CD4-positive, alpha-beta memory T cell (primary cell): Measurements from ENCODE around the gene PIGW. TPM values are rescaled to one million over a fixed set of nuclear protein-coding genes. Genes with fewer than 3 reads are reported as not detected.
A peak's percentile ranks its signal among the peaks of the same experiment; 100 is the strongest.
"Not testable (repeated sequence)": the region's sequence is repeated elsewhere in the genome, so short reads cannot be mapped to it uniquely, and the experiment has no call there.

Source experiments
- CTCF ChIA-PET: fragments of 350-600 bp; sonication (Branson Sonifier 250); formaldehyde crosslinking; loops from one replicate; lab custom pipeline; 2021; ENCODE audit warnings: inconsistent platforms; ENCODE audit not compliant: partially characterized antibody; lab: Charles Lee
- POLR2A ChIA-PET: fragments of 350-600 bp; sonication (Branson Sonifier 250); formaldehyde crosslinking; loops from one replicate; lab custom pipeline; 2021; ENCODE audit not compliant: partially characterized antibody; lab: Charles Lee
- DNase-seq, 5 donors: peaks; one replicate each; pipeline versions ENCODE4 v3.0.0 to v3.0.0-alpha.2; 2020 to 2022; ENCODE audit warnings: mixed read lengths in 1 of 5
- H3K27ac ChIP-seq: one replicate; pipeline ENCODE4 v1.7.0; 2013; ENCODE audit warnings: low read depth, low read length
- H3K27me3 ChIP-seq: 2 replicates; pipeline ENCODE4 v1.7.0; 2013; ENCODE audit warnings: mild to moderate bottlenecking, low read length, moderate library complexity; ENCODE audit not compliant: insufficient read depth
- H3K36me3 ChIP-seq: 2 replicates; pipeline ENCODE4 v1.7.0; 2013; ENCODE audit warnings: mild to moderate bottlenecking, low read length, moderate library complexity; ENCODE audit not compliant: insufficient read depth
- H3K4me1 ChIP-seq: 2 replicates; pipeline ENCODE4 v1.7.0; 2013; ENCODE audit warnings: mild to moderate bottlenecking, low read length, moderate library complexity; ENCODE audit not compliant: insufficient read depth
- H3K4me3 ChIP-seq, 2 donors: one replicate each; pipeline ENCODE4 v1.7.0; 2013; ENCODE audit warnings: low read length in 2 of 2, mild to moderate bottlenecking in 1 of 2
- H3K9me3 ChIP-seq, 2 donors: one replicate each; pipeline ENCODE4 v1.7.0; 2013; ENCODE audit warnings: low read length in 2 of 2, control low read depth in 1 of 2; ENCODE audit not compliant: control insufficient read depth in 1 of 2
- H3K27ac Mint-ChIP-seq, 7 donors: one replicate each; pipeline ENCODE4 v1.8.0; 2020 to 2021; ENCODE audit warnings: mixed read lengths in 7 of 7, mild to moderate bottlenecking in 6 of 7, inconsistent platforms in 3 of 7, moderate library complexity in 3 of 7
- H3K27me3 Mint-ChIP-seq, 2 donors: one replicate each; pipeline ENCODE4 v1.8.0; 2020 to 2021; ENCODE audit warnings: mixed read lengths in 2 of 2
- H3K36me3 Mint-ChIP-seq, 2 donors: one replicate each; pipeline ENCODE4 v1.8.0; 2020 to 2021; ENCODE audit warnings: mixed read lengths in 2 of 2, inconsistent platforms in 1 of 2, mild to moderate bottlenecking in 1 of 2
- H3K4me1 Mint-ChIP-seq, 4 donors: one replicate each; pipeline ENCODE4 v1.8.0; 2020 to 2021; ENCODE audit warnings: mixed read lengths in 4 of 4, mild to moderate bottlenecking in 1 of 4
- H3K4me3 Mint-ChIP-seq, 8 donors: one replicate each; pipeline ENCODE4 v1.8.0; 2020 to 2021; ENCODE audit warnings: mixed read lengths in 8 of 8, mild to moderate bottlenecking in 7 of 8, moderate library complexity in 6 of 8, inconsistent platforms in 3 of 8
- H3K9me3 Mint-ChIP-seq, 8 donors: one replicate each; pipeline ENCODE4 v1.8.0; 2020 to 2021; ENCODE audit warnings: mixed read lengths in 8 of 8, mild to moderate bottlenecking in 5 of 8, inconsistent platforms in 3 of 8, moderate library complexity in 1 of 8
- intact Hi-C: fragments of 100-400 bp; cut with micrococcal nuclease; formaldehyde crosslinking; loops from one replicate; pipeline ENCODE4 v1.15.1; 2023
- polyA plus RNA-seq, 2 donors: library from polyadenylated mRNA; unstranded; fragments of 300-500 nt; fragmentation: Illumina TruSeq; gene quantifications; one replicate each; pipeline ENCODE4 v1.2.3, GENCODE V29; 2021
- total RNA-seq, 2 experiments: library from RNA; stranded (reverse); gene quantifications; one replicate each; pipeline ENCODE4 v1.2.3, GENCODE V29; 2021

The PIGW gene
- total and polyA plus RNA-seq, 4 experiments from 2014 or later, result 4.7 to 14.2 (median 5.2) TPM

GRCh38 chr17:36507266-36507665 is 27.5 kb upstream of the PIGW start:
- H3K36me3 ChIP-seq, result peaks cover 4% of the 10 kb centered on the region
- peaks cover 0 to 2% (median 0%) of the 10 kb centered on the region in 4 donors for H3K4me1 Mint-ChIP-seq
- intact Hi-C loops, result no loop called here
- H3K27me3 ChIP-seq, result no peaks in the 10 kb centered on the region
- no peak overlapping the region for H3K27ac Mint-ChIP-seq
- no peak overlapping the region for H3K4me3 ChIP-seq
- ChIA-PET POLR2A (no interaction called here), CTCF (no interaction called here)
- H3K9me3 ChIP-seq, result no peaks in the 10 kb centered on the region
- H3K4me1 ChIP-seq, result no peaks in the 10 kb centered on the region
- H3K27me3 Mint-ChIP-seq, result no peaks in the 10 kb centered on the region
- H3K27ac ChIP-seq, result no peak overlapping the region
- no peak overlapping the region for H3K4me3 Mint-ChIP-seq
- DNase-seq, result no peak
- peaks cover 26 to 49% of the 10 kb centered on the region in 2 donors for H3K36me3 Mint-ChIP-seq
- H3K9me3 Mint-ChIP-seq, result no peaks in the 10 kb centered on the region

DNA sequence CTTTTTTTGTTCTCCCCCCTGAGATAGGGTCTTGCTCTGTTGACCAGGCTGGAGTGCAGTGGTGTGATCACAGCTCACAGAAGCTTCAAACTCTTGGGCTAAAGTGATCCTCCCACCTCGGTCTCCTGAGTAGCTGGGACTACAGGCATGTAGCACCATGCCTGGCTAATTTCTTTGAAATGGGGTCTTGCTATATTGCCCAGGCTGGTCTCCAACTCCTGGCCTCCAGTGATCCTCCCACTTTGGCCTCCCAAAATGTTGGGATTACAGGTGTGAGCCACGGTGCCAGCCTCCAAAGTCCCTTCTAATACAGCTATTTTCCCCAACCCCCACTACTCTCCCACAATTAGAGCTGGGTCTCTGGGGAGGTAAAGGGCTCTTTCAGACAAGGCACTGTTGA is 26.3 kb upstream of the PIGW start:
- H3K4me1 ChIP-seq, H3K4me3 Mint-ChIP-seq, DNase-seq, H3K27ac Mint-ChIP-seq, CTCF ChIA-PET, H3K27me3 Mint-ChIP-seq, H3K9me3 Mint-ChIP-seq, H3K27ac ChIP-seq, H3K4me1 Mint-ChIP-seq, H3K27me3 ChIP-seq, H3K9me3 ChIP-seq, intact Hi-C loops, H3K4me3 ChIP-seq, POLR2A ChIA-PET, H3K36me3 ChIP-seq: not testable (repeated sequence)
- peaks cover 27 to 42% of the 10 kb centered on the region in 2 donors for H3K36me3 Mint-ChIP-seq

GRCh38 chr17:36509272-36509985 is 25.4 kb upstream of the PIGW start:
- DNase-seq, result no peak
- H3K4me1 ChIP-seq, result no peaks in the 10 kb centered on the region
- H3K4me3 Mint-ChIP-seq, result no peak overlapping the region
- no peak overlapping the region for H3K4me3 ChIP-seq
- H3K36me3 Mint-ChIP-seq, result peaks cover 28 to 35% of the 10 kb centered on the region in 2 donors
- H3K36me3 ChIP-seq, result peaks cover 4% of the 10 kb centered on the region
- no peaks in the 10 kb centered on the region for H3K9me3 Mint-ChIP-seq
- H3K27ac ChIP-seq, result no peak overlapping the region
- no peaks in the 10 kb centered on the region for H3K27me3 Mint-ChIP-seq
- intact Hi-C loops, result no loop called here
- peak overlapping the region in 1 of 7 donors; percentile 67 for H3K27ac Mint-ChIP-seq
- H3K4me1 Mint-ChIP-seq, result no peaks in the 10 kb centered on the region
- CTCF ChIA-PET, result interaction anchor here (0.6 kb wide), 1 partner anchor 45 kb away, joined by 3 read pairs; no protein-coding TSS in a partner anchor
- POLR2A ChIA-PET, result no interaction called here
- no peaks in the 10 kb centered on the region for H3K27me3 ChIP-seq
- H3K9me3 ChIP-seq, result no peaks in the 10 kb centered on the region

DNA sequence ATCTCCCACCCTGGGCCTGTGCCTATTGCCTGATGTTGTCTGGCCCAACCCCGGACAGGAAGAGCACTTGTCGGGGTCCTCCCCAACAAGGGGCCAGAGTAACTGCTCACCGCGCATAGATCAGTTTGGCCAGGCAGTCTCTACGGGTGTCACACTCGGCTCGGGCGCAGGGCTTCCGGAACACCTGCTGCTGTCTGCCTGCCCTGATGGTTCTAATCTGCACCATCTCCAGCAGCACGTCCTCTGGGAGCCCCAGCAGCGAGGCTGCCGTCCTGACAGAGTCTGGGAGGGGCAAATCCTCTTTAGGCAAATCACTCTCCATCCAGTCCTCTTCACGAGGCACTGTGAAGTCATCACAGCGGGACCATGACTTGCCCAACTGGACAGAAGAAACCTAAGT is 24.2 kb upstream of the PIGW start:
- no peak for DNase-seq
- no peaks in the 10 kb centered on the region for H3K27me3 ChIP-seq
- H3K27ac ChIP-seq, result no peak overlapping the region
- CTCF ChIA-PET, result no interaction called here
- intact Hi-C loops, result no loop called here
- no peak overlapping the region for H3K4me3 ChIP-seq
- H3K27ac Mint-ChIP-seq, result peak overlapping the region in 1 of 7 donors; percentile 69
- peaks cover 31 to 33% of the 10 kb centered on the region in 2 donors for H3K36me3 Mint-ChIP-seq
- no peaks in the 10 kb centered on the region for H3K9me3 Mint-ChIP-seq
- POLR2A ChIA-PET, result no interaction called here
- H3K4me1 ChIP-seq, result no peaks in the 10 kb centered on the region
- H3K9me3 ChIP-seq, result no peaks in the 10 kb centered on the region
- no peaks in the 10 kb centered on the region for H3K27me3 Mint-ChIP-seq
- no peak overlapping the region for H3K4me3 Mint-ChIP-seq
- no peaks in the 10 kb centered on the region for H3K4me1 Mint-ChIP-seq
- H3K36me3 ChIP-seq, result peaks cover 3% of the 10 kb centered on the region

DNA sequence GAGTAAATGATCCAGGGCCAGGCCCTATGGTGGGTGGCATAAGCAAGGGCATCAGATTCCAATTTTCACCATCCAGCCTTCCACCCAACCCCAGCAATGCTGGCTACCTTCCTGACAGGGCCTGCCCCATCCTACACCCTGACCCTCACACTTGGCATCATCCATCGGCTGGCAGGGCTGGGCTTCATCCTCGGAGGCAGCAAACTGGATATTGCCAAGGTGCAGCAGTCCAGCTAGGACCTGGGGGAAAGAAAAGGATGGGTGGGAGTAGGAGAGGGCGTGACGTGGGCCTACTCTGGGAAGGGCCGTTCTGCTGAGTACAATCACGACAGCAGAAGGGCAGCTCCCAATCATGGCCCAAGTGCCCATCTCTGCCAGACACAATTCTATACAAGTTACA is 23.6 kb upstream of the PIGW start:
- no peak for DNase-seq
- Histone ChIP-seq H3K36me3 (no peaks in the 10 kb centered on the region), H3K27ac (no peak overlapping the region), H3K4me3 (no peak overlapping the region), H3K9me3 (no peaks in the 10 kb centered on the region), H3K27me3 (no peaks in the 10 kb centered on the region), H3K4me1 (no peaks in the 10 kb centered on the region)
- Mint-ChIP-seq H3K27me3 (no peaks in the 10 kb centered on the region), H3K27ac (no peak overlapping the region), H3K4me1 (no peaks in the 10 kb centered on the region), H3K9me3 (no peaks in the 10 kb centered on the region), H3K4me3 (no peak overlapping the region), H3K36me3 (peaks cover 25 to 27% of the 10 kb centered on the region in 2 donors)
- POLR2A ChIA-PET, result no interaction called here
- intact Hi-C loops, result no loop called here
- CTCF ChIA-PET, result no interaction called here

GRCh38 chr17:36512641-36513040 is 22.1 kb upstream of the PIGW start:
- Histone ChIP-seq H3K27ac (no peak overlapping the region), H3K4me1 (no peaks in the 10 kb centered on the region), H3K4me3 (no peak overlapping the region), H3K27me3 (no peaks in the 10 kb centered on the region), H3K9me3 (no peaks in the 10 kb centered on the region), H3K36me3 (no peaks in the 10 kb centered on the region)
- CTCF ChIA-PET, result interaction anchor here (0.6 kb wide), 1 partner anchor 44 kb away, joined by 3 read pairs; no protein-coding TSS in a partner anchor
- no peaks in the 10 kb centered on the region for H3K4me1 Mint-ChIP-seq
- POLR2A ChIA-PET, result no interaction called here
- H3K27ac Mint-ChIP-seq, result no peak overlapping the region
- peaks cover 17 to 23% of the 10 kb centered on the region in 2 donors for H3K36me3 Mint-ChIP-seq
- DNase-seq, result no peak
- intact Hi-C loops, result no loop called here
- no peak overlapping the region for H3K4me3 Mint-ChIP-seq
- H3K27me3 Mint-ChIP-seq, result no peaks in the 10 kb centered on the region
- no peaks in the 10 kb centered on the region for H3K9me3 Mint-ChIP-seq

DNA sequence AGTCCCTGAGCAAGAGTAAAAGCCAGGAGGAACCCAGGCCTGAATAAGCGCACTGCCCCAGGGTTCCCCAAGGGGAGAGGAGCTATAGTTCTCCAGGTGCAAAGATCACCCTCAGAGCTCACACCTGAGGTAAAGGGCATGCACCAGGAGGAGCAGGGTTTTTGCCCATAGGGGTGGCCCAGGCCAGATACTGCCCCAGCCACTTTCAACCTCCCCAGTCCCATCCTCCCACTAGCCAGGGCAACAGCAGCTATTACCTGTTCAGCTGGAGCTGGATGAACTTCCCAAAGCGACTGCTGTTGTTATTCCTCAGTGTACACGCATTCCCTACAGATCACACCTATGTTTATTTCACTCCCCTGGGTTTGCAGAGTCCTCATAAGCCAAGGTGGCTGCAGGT is 19.9 kb upstream of the PIGW start:
- Mint-ChIP-seq H3K4me1 (no peaks in the 10 kb centered on the region), H3K36me3 (peaks cover 17 to 25% of the 10 kb centered on the region in 2 donors), H3K27me3 (no peaks in the 10 kb centered on the region)

More for the DNA sequence above, 19.9 kb upstream of the PIGW start:
- ChIA-PET CTCF (no interaction called here), POLR2A (no interaction called here)
- Mint-ChIP-seq H3K9me3 (no peaks in the 10 kb centered on the region), H3K27ac (no peak overlapping the region), H3K4me3 (no peak overlapping the region)
- H3K9me3 ChIP-seq, result no peaks in the 10 kb centered on the region
- intact Hi-C loops, result no loop called here
- no peaks in the 10 kb centered on the region for H3K36me3 ChIP-seq
- H3K27me3 ChIP-seq, result no peaks in the 10 kb centered on the region
- no peak overlapping the region for H3K4me3 ChIP-seq
- DNase-seq, result no peak
- H3K4me1 ChIP-seq, result no peaks in the 10 kb centered on the region
- no peak overlapping the region for H3K27ac ChIP-seq
